Measurements from ENCODE around the gene TIGAR. TPM values are rescaled to one million over a fixed set of nuclear protein-coding genes. Genes with fewer than 3 reads are reported as not detected.
A peak's percentile ranks its signal among the peaks of the same experiment; 100 is the strongest.

The TIGAR gene
- total RNA-seq, 5 donors from 2014 or later (not counting 1 experiment from before 2014, with no cell fraction given): 6.7 to 11.4 (median 7.5) TPM

GRCh38 chr12:4281173-4281654 is 39.8 kb upstream of the TIGAR start:
- 85% methylated on average over 8 of the region's 16 CpGs for WGBS (ENCODE audit: insufficient coverage)
- Mint-ChIP-seq H3K27ac (peak overlapping the region in 1 of 2 donors; percentile 73), H3K4me3 (no peak overlapping the region), H3K4me1 (peaks cover 81 to 92% (median 88%) of the 10 kb centered on the region in 3 donors), H3K36me3 (peaks cover 75% of the 10 kb centered on the region), H3K27me3 (no peaks in the 10 kb centered on the region), H3K9me3 (no peaks in the 10 kb centered on the region)
- ATAC-seq (replicated peaks in 1 of 4) (no peak), DNase-seq (no peak)
- no peaks in the 10 kb centered on the region for H3K9me3 ChIP-seq
- peaks cover 28 to 87% of the 10 kb centered on the region in 2 experiments for H3K4me1 ChIP-seq (ENCODE audit: control insufficient read depth in 1 of 2, extremely low read depth in 1 of 2, insufficient read depth in 2 of 2, low read length in 2 of 2)
- POLR2A ChIA-PET: no interaction called here
- no peaks in the 10 kb centered on the region for H3K27me3 ChIP-seq (replicated peaks in 1 of 2; ENCODE audit: control insufficient read depth in 2 of 2, extremely low read depth in 1 of 2, insufficient read depth in 2 of 2, low read length in 1 of 2)
- no peak overlapping the region for H3K27ac ChIP-seq (ENCODE audit: low read length)
- H3K36me3 ChIP-seq (ENCODE audit: control insufficient read depth in 2 of 2, extremely low read depth in 1 of 2, insufficient read depth in 1 of 2, low read length in 1 of 2): peaks cover 36 to 94% of the 10 kb centered on the region in 2 donors
- no peak overlapping the region for H3K4me3 ChIP-seq (ENCODE audit: control insufficient read depth in 1 of 2, extremely low read depth in 1 of 2, low read length in 1 of 2)
- CTCF ChIA-PET: interaction anchor here in 1 of 2 donors (0.6 kb wide), 1 partner anchor 416 kb away, joined by 3 read pairs; no protein-coding TSS in a partner anchor

GRCh38 chr12:4282103-4282891 is 38.7 kb upstream of the TIGAR start:
- Mint-ChIP-seq H3K9me3 (no peaks in the 10 kb centered on the region), H3K27ac (peak overlapping the region; percentile 50 to 60), H3K27me3 (no peaks in the 10 kb centered on the region), H3K4me1 (peaks cover 81 to 92% (median 90%) of the 10 kb centered on the region in 3 donors), H3K4me3 (no peak overlapping the region), H3K36me3 (peaks cover 76% of the 10 kb centered on the region)
- Histone ChIP-seq H3K4me1 (ENCODE audit: control insufficient read depth in 1 of 2, extremely low read depth in 1 of 2, insufficient read depth in 2 of 2, low read length in 2 of 2) (peaks cover 22 to 87% of the 10 kb centered on the region in 2 experiments), H3K4me3 (ENCODE audit: control insufficient read depth in 1 of 2, extremely low read depth in 1 of 2, low read length in 1 of 2) (no peak overlapping the region), H3K27ac (ENCODE audit: low read length) (no peak overlapping the region), H3K9me3 (no peaks in the 10 kb centered on the region), H3K36me3 (ENCODE audit: control insufficient read depth in 2 of 2, extremely low read depth in 1 of 2, insufficient read depth in 1 of 2, low read length in 1 of 2) (peaks cover 39 to 99% of the 10 kb centered on the region in 2 donors), H3K27me3 (replicated peaks in 1 of 2; ENCODE audit: control insufficient read depth in 2 of 2, extremely low read depth in 1 of 2, insufficient read depth in 2 of 2, low read length in 1 of 2) (no peaks in the 10 kb centered on the region)
- 87% methylated on average over 7 of the region's 16 CpGs for WGBS (ENCODE audit: insufficient coverage)
- ChIA-PET CTCF (interaction anchor here in 1 of 2 donors (0.6 kb wide), 1 partner anchor 118 kb away, joined by 3 read pairs; no protein-coding TSS in a partner anchor), POLR2A (no interaction called here)
- ATAC-seq (replicated peaks in 1 of 4) (peak in 1 of 4 experiments; percentile 33), DNase-seq (no peak)

- Mint-ChIP-seq H3K36me3 (peaks cover 79% of the 10 kb centered on the region), H3K27ac (peak overlapping the region; percentile 60 to 80), H3K4me1 (peaks cover 84 to 92% (median 90%) of the 10 kb centered on the region in 3 donors), H3K27me3 (no peaks in the 10 kb centered on the region), H3K4me3 (no peak overlapping the region), H3K9me3 (no peaks in the 10 kb centered on the region)
- Histone ChIP-seq H3K27ac (ENCODE audit: low read length) (no peak overlapping the region), H3K4me1 (ENCODE audit: control insufficient read depth in 1 of 2, extremely low read depth in 1 of 2, insufficient read depth in 2 of 2, low read length in 2 of 2) (peaks cover 16 to 85% of the 10 kb centered on the region in 2 experiments), H3K9me3 (no peaks in the 10 kb centered on the region), H3K36me3 (ENCODE audit: control insufficient read depth in 2 of 2, extremely low read depth in 1 of 2, insufficient read depth in 1 of 2, low read length in 1 of 2) (peaks cover 36 to 99% of the 10 kb centered on the region in 2 donors), H3K4me3 (ENCODE audit: control insufficient read depth in 1 of 2, extremely low read depth in 1 of 2, low read length in 1 of 2) (no peak overlapping the region), H3K27me3 (replicated peaks in 1 of 2; ENCODE audit: control insufficient read depth in 2 of 2, extremely low read depth in 1 of 2, insufficient read depth in 2 of 2, low read length in 1 of 2) (no peaks in the 10 kb centered on the region)
- no peak for DNase-seq
- ATAC-seq (replicated peaks in 1 of 4): peak in 2 of 4 experiments; percentile 22 to 27
- ChIA-PET CTCF (interaction anchor here in 1 of 2 donors (0.5 to 0.9 kb wide), 3 partner anchors 25 to 407 kb away, joined by 3 read pairs; no protein-coding TSS in a partner anchor), POLR2A (interaction anchor here in 1 of 2 donors (0.6 kb wide), 1 partner anchor 313 kb away, joined by 4 read pairs; no protein-coding TSS in a partner anchor)
- 83% methylated on average over 2 of the region's 12 CpGs for WGBS (ENCODE audit: insufficient coverage)
Measured at GRCh38 chr12:4282892-4283511, 38.0 kb upstream of the TIGAR start.

- peaks cover 84 to 92% (median 90%) of the 10 kb centered on the region in 3 donors for H3K4me1 Mint-ChIP-seq
- no peak overlapping the region for H3K27ac ChIP-seq (ENCODE audit: low read length)
- H3K4me3 Mint-ChIP-seq: peak overlapping the region in 1 of 3 donors; percentile 22
- no peak for DNase-seq
- no peak overlapping the region for H3K4me3 ChIP-seq (ENCODE audit: control insufficient read depth in 1 of 2, extremely low read depth in 1 of 2, low read length in 1 of 2)
- H3K4me1 ChIP-seq (ENCODE audit: control insufficient read depth in 1 of 2, extremely low read depth in 1 of 2, insufficient read depth in 2 of 2, low read length in 2 of 2): peaks cover 12 to 84% of the 10 kb centered on the region in 2 experiments
- H3K27me3 ChIP-seq (replicated peaks in 1 of 2; ENCODE audit: control insufficient read depth in 2 of 2, extremely low read depth in 1 of 2, insufficient read depth in 2 of 2, low read length in 1 of 2): no peaks in the 10 kb centered on the region
- CTCF ChIA-PET: interaction anchor here in 1 of 2 donors (0.6 to 0.9 kb wide), 3 partner anchors 16 to 408 kb away, joined by 3 to 6 read pairs (median 3); no protein-coding TSS in a partner anchor
- H3K36me3 ChIP-seq (ENCODE audit: control insufficient read depth in 2 of 2, extremely low read depth in 1 of 2, insufficient read depth in 1 of 2, low read length in 1 of 2): peaks cover 40 to 99% of the 10 kb centered on the region in 2 donors
- no peaks in the 10 kb centered on the region for H3K9me3 ChIP-seq
- peak overlapping the region; percentile 59 to 80 for H3K27ac Mint-ChIP-seq
- POLR2A ChIA-PET: interaction anchor here (0.6 kb wide), 2 partner anchors 68 to 314 kb away, joined by 3 to 4 read pairs; no protein-coding TSS in a partner anchor
- no peak for ATAC-seq (replicated peaks in 1 of 4)
- H3K36me3 Mint-ChIP-seq: peaks cover 80% of the 10 kb centered on the region
- no peaks in the 10 kb centered on the region for H3K27me3 Mint-ChIP-seq
- 90% methylated on average over 6 of the region's 12 CpGs for WGBS (ENCODE audit: insufficient coverage)
- H3K9me3 Mint-ChIP-seq: no peaks in the 10 kb centered on the region
Measured at GRCh38 chr12:4283512-4284255, 37.3 kb upstream of the TIGAR start.

- Histone ChIP-seq H3K4me3 (ENCODE audit: control insufficient read depth in 1 of 2, extremely low read depth in 1 of 2, low read length in 1 of 2) (no peak overlapping the region), H3K36me3 (ENCODE audit: control insufficient read depth in 2 of 2, extremely low read depth in 1 of 2, insufficient read depth in 1 of 2, low read length in 1 of 2) (peaks cover 40 to 99% of the 10 kb centered on the region in 2 donors), H3K27me3 (replicated peaks in 1 of 2; ENCODE audit: control insufficient read depth in 2 of 2, extremely low read depth in 1 of 2, insufficient read depth in 2 of 2, low read length in 1 of 2) (no peaks in the 10 kb centered on the region), H3K9me3 (no peaks in the 10 kb centered on the region), H3K4me1 (ENCODE audit: control insufficient read depth in 1 of 2, extremely low read depth in 1 of 2, insufficient read depth in 2 of 2, low read length in 2 of 2) (peaks cover 10 to 85% of the 10 kb centered on the region in 2 experiments), H3K27ac (ENCODE audit: low read length) (no peak overlapping the region)
- Mint-ChIP-seq H3K27ac (peak overlapping the region in 1 of 2 donors; percentile 80), H3K9me3 (no peaks in the 10 kb centered on the region), H3K4me1 (peaks cover 84 to 92% (median 89%) of the 10 kb centered on the region in 3 donors), H3K36me3 (peaks cover 82% of the 10 kb centered on the region), H3K4me3 (no peak overlapping the region), H3K27me3 (no peaks in the 10 kb centered on the region)
- DNase-seq (no peak), ATAC-seq (replicated peaks in 1 of 4) (no peak)
- CTCF ChIA-PET: interaction anchor here in 1 of 2 donors (0.6 kb wide), 1 partner anchor 17 kb away, joined by 6 read pairs; no protein-coding TSS in a partner anchor
- POLR2A ChIA-PET: no interaction called here
- no CpG with 5 or more reads among the region's 4 CpGs for WGBS (ENCODE audit: insufficient coverage)
Measured at GRCh38 chr12:4284306-4284705, 36.7 kb upstream of the TIGAR start.

All from T-cell (primary cell).